ENCODE measurements around the gene EXOC4. TPM values are rescaled to one million over a fixed set of nuclear protein-coding genes. Genes with fewer than 3 reads are reported as not detected.

EXOC4 gene
- polyA plus RNA-seq, 2 donors, result 11.1 to 19.0 TPM

GRCh38 chr7:133568544-133568943 lies 315.7 kb downstream of the EXOC4 start:
- no peak overlapping the region for H3K4me3 ChIP-seq (ENCODE audit: low read depth in 1 of 2, low read length in 2 of 2)
- H3K4me1 ChIP-seq (ENCODE audit: control insufficient read depth in 2 of 2, insufficient read depth in 2 of 2, low read length in 1 of 2), result no peaks in the 10 kb centered on the region
- H3K9me3 ChIP-seq (ENCODE audit: control insufficient read depth in 2 of 2, insufficient read depth in 1 of 2, low read depth in 1 of 2, low read length in 1 of 2), result no peaks in the 10 kb centered on the region
- H3K36me3 ChIP-seq (ENCODE audit: control insufficient read depth in 2 of 2, insufficient read depth in 2 of 2, low read length in 1 of 2), result peaks cover 0 to 2% of the 10 kb centered on the region in 2 donors
- 85 to 93% methylated on average over 3 of the region's 3 CpGs for WGBS, 2 donors
- H3K27ac ChIP-seq (ENCODE audit: low read depth in 2 of 2, low read length in 1 of 2), result no peak overlapping the region
- no peaks in the 10 kb centered on the region for H3K27me3 ChIP-seq (ENCODE audit: control insufficient read depth in 1 of 2, insufficient read depth in 2 of 2, low read length in 2 of 2)

- H3K4me1 ChIP-seq (ENCODE audit: control insufficient read depth in 2 of 2, insufficient read depth in 2 of 2, low read length in 1 of 2), result no peaks in the 10 kb centered on the region
Measured at GRCh38 chr7:133570321-133570720, 317.4 kb downstream of the EXOC4 start.

GRCh38 chr7:133571076-133571475 lies 318.2 kb downstream of the EXOC4 start:
- H3K27ac ChIP-seq (ENCODE audit: low read depth in 2 of 2, low read length in 1 of 2), result no peak overlapping the region
- no peak overlapping the region for H3K4me3 ChIP-seq (ENCODE audit: low read depth in 1 of 2, low read length in 2 of 2)
- no peaks in the 10 kb centered on the region for H3K9me3 ChIP-seq (ENCODE audit: control insufficient read depth in 2 of 2, insufficient read depth in 1 of 2, low read depth in 1 of 2, low read length in 1 of 2)
- H3K36me3 ChIP-seq (ENCODE audit: control insufficient read depth in 2 of 2, insufficient read depth in 2 of 2, low read length in 1 of 2), result no peaks in the 10 kb centered on the region
- H3K4me1 ChIP-seq (ENCODE audit: control insufficient read depth in 2 of 2, insufficient read depth in 2 of 2, low read length in 1 of 2), result no peaks in the 10 kb centered on the region
- WGBS, 2 donors, result 73 to 78% methylated on average over 3 of the region's 3 CpGs
- no peaks in the 10 kb centered on the region for H3K27me3 ChIP-seq (ENCODE audit: control insufficient read depth in 1 of 2, insufficient read depth in 2 of 2, low read length in 2 of 2)

More at GRCh38 chr7:133570321-133570720, 317.4 kb downstream of the EXOC4 start:
- Histone ChIP-seq H3K36me3 (ENCODE audit: control insufficient read depth in 2 of 2, insufficient read depth in 2 of 2, low read length in 1 of 2) (no peaks in the 10 kb centered on the region), H3K4me3 (ENCODE audit: low read depth in 1 of 2, low read length in 2 of 2) (no peak overlapping the region), H3K27ac (ENCODE audit: low read depth in 2 of 2, low read length in 1 of 2) (no peak overlapping the region), H3K9me3 (ENCODE audit: control insufficient read depth in 2 of 2, insufficient read depth in 1 of 2, low read depth in 1 of 2, low read length in 1 of 2) (no peaks in the 10 kb centered on the region), H3K27me3 (ENCODE audit: control insufficient read depth in 1 of 2, insufficient read depth in 2 of 2, low read length in 2 of 2) (no peaks in the 10 kb centered on the region)
- 89 to 93% methylated on average over 3 of the region's 3 CpGs for WGBS, 2 donors

GRCh38 chr7:133572087-133572486 lies 319.2 kb downstream of the EXOC4 start:
- no peak overlapping the region for H3K27ac ChIP-seq (ENCODE audit: low read depth in 2 of 2, low read length in 1 of 2)
- H3K27me3 ChIP-seq (ENCODE audit: control insufficient read depth in 1 of 2, insufficient read depth in 2 of 2, low read length in 2 of 2), result no peaks in the 10 kb centered on the region
- no peaks in the 10 kb centered on the region for H3K9me3 ChIP-seq (ENCODE audit: control insufficient read depth in 2 of 2, insufficient read depth in 1 of 2, low read depth in 1 of 2, low read length in 1 of 2)
- H3K4me1 ChIP-seq (ENCODE audit: control insufficient read depth in 2 of 2, insufficient read depth in 2 of 2, low read length in 1 of 2), result no peaks in the 10 kb centered on the region
- H3K4me3 ChIP-seq (ENCODE audit: low read depth in 1 of 2, low read length in 2 of 2), result no peak overlapping the region
- no peaks in the 10 kb centered on the region for H3K36me3 ChIP-seq (ENCODE audit: control insufficient read depth in 2 of 2, insufficient read depth in 2 of 2, low read length in 1 of 2)

GRCh38 chr7:133572843-133573242 lies 320.0 kb downstream of the EXOC4 start:
- no peaks in the 10 kb centered on the region for H3K4me1 ChIP-seq (ENCODE audit: control insufficient read depth in 2 of 2, insufficient read depth in 2 of 2, low read length in 1 of 2)
- H3K27me3 ChIP-seq (ENCODE audit: control insufficient read depth in 1 of 2, insufficient read depth in 2 of 2, low read length in 2 of 2), result no peaks in the 10 kb centered on the region
- WGBS, 2 donors, result 94 to 97% methylated on average over 1 of the region's 1 CpG
- no peak overlapping the region for H3K4me3 ChIP-seq (ENCODE audit: low read depth in 1 of 2, low read length in 2 of 2)
- no peak overlapping the region for H3K27ac ChIP-seq (ENCODE audit: low read depth in 2 of 2, low read length in 1 of 2)
- no peaks in the 10 kb centered on the region for H3K36me3 ChIP-seq (ENCODE audit: control insufficient read depth in 2 of 2, insufficient read depth in 2 of 2, low read length in 1 of 2)
- no peaks in the 10 kb centered on the region for H3K9me3 ChIP-seq (ENCODE audit: control insufficient read depth in 2 of 2, insufficient read depth in 1 of 2, low read depth in 1 of 2, low read length in 1 of 2)

- H3K36me3 ChIP-seq (ENCODE audit: control insufficient read depth in 2 of 2, insufficient read depth in 2 of 2, low read length in 1 of 2), result no peaks in the 10 kb centered on the region
- H3K4me1 ChIP-seq (ENCODE audit: control insufficient read depth in 2 of 2, insufficient read depth in 2 of 2, low read length in 1 of 2), result no peaks in the 10 kb centered on the region
- H3K27ac ChIP-seq (ENCODE audit: low read depth in 2 of 2, low read length in 1 of 2), result no peak overlapping the region
- WGBS, 2 donors, result 83 to 84% methylated on average over 4 of the region's 4 CpGs
- H3K4me3 ChIP-seq (ENCODE audit: low read depth in 1 of 2, low read length in 2 of 2), result no peak overlapping the region
- no peaks in the 10 kb centered on the region for H3K9me3 ChIP-seq (ENCODE audit: control insufficient read depth in 2 of 2, insufficient read depth in 1 of 2, low read depth in 1 of 2, low read length in 1 of 2)
- no peaks in the 10 kb centered on the region for H3K27me3 ChIP-seq (ENCODE audit: control insufficient read depth in 1 of 2, insufficient read depth in 2 of 2, low read length in 2 of 2)
Measured at GRCh38 chr7:133573554-133574265, 320.8 kb downstream of the EXOC4 start.

- Histone ChIP-seq H3K36me3 (ENCODE audit: control insufficient read depth in 2 of 2, insufficient read depth in 2 of 2, low read length in 1 of 2) (no peaks in the 10 kb centered on the region), H3K27me3 (ENCODE audit: control insufficient read depth in 1 of 2, insufficient read depth in 2 of 2, low read length in 2 of 2) (no peaks in the 10 kb centered on the region), H3K9me3 (ENCODE audit: control insufficient read depth in 2 of 2, insufficient read depth in 1 of 2, low read depth in 1 of 2, low read length in 1 of 2) (no peaks in the 10 kb centered on the region), H3K4me3 (ENCODE audit: low read depth in 1 of 2, low read length in 2 of 2) (no peak overlapping the region), H3K27ac (ENCODE audit: low read depth in 2 of 2, low read length in 1 of 2) (no peak overlapping the region), H3K4me1 (ENCODE audit: control insufficient read depth in 2 of 2, insufficient read depth in 2 of 2, low read length in 1 of 2) (no peaks in the 10 kb centered on the region)
- WGBS, 2 donors, result 85 to 90% methylated on average over 4 of the region's 4 CpGs
Measured at GRCh38 chr7:133575726-133576440, 323.0 kb downstream of the EXOC4 start.

- no peaks in the 10 kb centered on the region for H3K9me3 ChIP-seq (ENCODE audit: control insufficient read depth in 2 of 2, insufficient read depth in 1 of 2, low read depth in 1 of 2, low read length in 1 of 2)
- WGBS, 2 donors, result 91 to 93% methylated on average over 6 of the region's 6 CpGs
- no peaks in the 10 kb centered on the region for H3K4me1 ChIP-seq (ENCODE audit: control insufficient read depth in 2 of 2, insufficient read depth in 2 of 2, low read length in 1 of 2)
- no peak overlapping the region for H3K27ac ChIP-seq (ENCODE audit: low read depth in 2 of 2, low read length in 1 of 2)
- no peaks in the 10 kb centered on the region for H3K27me3 ChIP-seq (ENCODE audit: control insufficient read depth in 1 of 2, insufficient read depth in 2 of 2, low read length in 2 of 2)
- no peaks in the 10 kb centered on the region for H3K36me3 ChIP-seq (ENCODE audit: control insufficient read depth in 2 of 2, insufficient read depth in 2 of 2, low read length in 1 of 2)
- H3K4me3 ChIP-seq (ENCODE audit: low read depth in 1 of 2, low read length in 2 of 2), result no peak overlapping the region
Measured at GRCh38 chr7:133576612-133577168, 323.8 kb downstream of the EXOC4 start.

GRCh38 chr7:133582766-133583523 lies 330.1 kb downstream of the EXOC4 start:
- H3K36me3 ChIP-seq (ENCODE audit: control insufficient read depth in 2 of 2, insufficient read depth in 2 of 2, low read length in 1 of 2), result no peaks in the 10 kb centered on the region
- WGBS, 2 donors, result 81 to 93% methylated on average over 4 of the region's 4 CpGs

More at GRCh38 chr7:133582766-133583523, 330.1 kb downstream of the EXOC4 start:
- Histone ChIP-seq H3K9me3 (ENCODE audit: control insufficient read depth in 2 of 2, insufficient read depth in 1 of 2, low read depth in 1 of 2, low read length in 1 of 2) (no peaks in the 10 kb centered on the region), H3K27me3 (ENCODE audit: control insufficient read depth in 1 of 2, insufficient read depth in 2 of 2, low read length in 2 of 2) (no peaks in the 10 kb centered on the region), H3K27ac (ENCODE audit: low read depth in 2 of 2, low read length in 1 of 2) (no peak overlapping the region), H3K4me3 (ENCODE audit: low read depth in 1 of 2, low read length in 2 of 2) (no peak overlapping the region), H3K4me1 (ENCODE audit: control insufficient read depth in 2 of 2, insufficient read depth in 2 of 2, low read length in 1 of 2) (no peaks in the 10 kb centered on the region)
